DOHH2 (cell line): Measurements from ENCODE around the gene LRRC2.

Source experiments
- H3F3A ChIP-seq: fragments of 200-600 bp; sonication (generic), shearing (Covaris generic); 2 replicates; pipeline ENCODE4 v1.6.0; 2016; ENCODE audit warnings: antibody characterized with exemption, mild to moderate bottlenecking; ENCODE audit not compliant: control insufficient read depth, insufficient read depth
- H3K27ac ChIP-seq: fragments of 200-600 bp; sonication (generic); 2 replicates; pipeline ENCODE4 v1.5.1; 2014; ENCODE audit warnings: low read depth, mild to moderate bottlenecking, low read length, moderate library complexity
- H3K27me3 ChIP-seq: fragments of 200-600 bp; sonication (generic); 2 replicates; pipeline ENCODE4 v1.6.1; 2014; ENCODE audit warnings: mild to moderate bottlenecking, low read length, mixed read lengths; ENCODE audit not compliant: control insufficient read depth
- H3K36me3 ChIP-seq: fragments of 200-600 bp; sonication (generic); 2 replicates; pipeline ENCODE4 v1.6.1; 2014; ENCODE audit warnings: mild to moderate bottlenecking, low read length, moderate library complexity, mixed read lengths; ENCODE audit not compliant: control insufficient read depth
- H3K4me1 ChIP-seq: fragments of 200-600 bp; sonication (generic); 2 replicates; pipeline ENCODE4 v1.6.1; 2014; ENCODE audit warnings: mild to moderate bottlenecking, low read length, mixed read lengths; ENCODE audit not compliant: control insufficient read depth
- H3K4me2 ChIP-seq: fragments of 200-600 bp; sonication (generic); 2 replicates; pipeline ENCODE4 v1.6.0; 2014; ENCODE audit warnings: mild to moderate bottlenecking, low read length, moderate library complexity
- H3K4me3 ChIP-seq: fragments of 200-600 bp; sonication (generic); 2 replicates; pipeline ENCODE4 v1.5.1; 2014; ENCODE audit warnings: mild to moderate bottlenecking, low read length, mixed read lengths
- H3K79me2 ChIP-seq: fragments of 200-600 bp; sonication (generic); 2 replicates; pipeline ENCODE4 v1.6.1; 2014; ENCODE audit warnings: mild to moderate bottlenecking, low read length, mixed read lengths; ENCODE audit not compliant: control insufficient read depth
- H3K9me2 ChIP-seq: fragments of 200-600 bp; sonication (generic); replicated peaks from 2 replicates; pipeline ENCODE4 v1.6.1; 2014; ENCODE audit warnings: mild to moderate bottlenecking, low read length, mixed read lengths; ENCODE audit not compliant: control insufficient read depth
- H3K9me3 ChIP-seq: fragments of 200-600 bp; sonication (generic); 2 replicates; pipeline ENCODE4 v1.6.1; 2014; ENCODE audit warnings: antibody characterized with exemption, low read length, mixed read lengths; ENCODE audit not compliant: control insufficient read depth, insufficient read depth
- H4K20me1 ChIP-seq: fragments of 200-600 bp; sonication (generic); 2 replicates; pipeline ENCODE4 v1.6.0; 2014; ENCODE audit warnings: low read depth, mild to moderate bottlenecking, antibody characterized with exemption, low read length, moderate library complexity; ENCODE audit not compliant: control insufficient read depth, insufficient read depth
- CTCF ChIP-seq: fragments of 200-600 bp; sonication (generic); IDR thresholded peaks from one replicate; pipeline ENCODE4 v1.5.1; 2014; ENCODE audit warnings: antibody characterized with exemption, mild to moderate bottlenecking, low read depth, low read length; ENCODE audit not compliant: poor library complexity, severe bottlenecking
- EZH2phosphoT487 ChIP-seq: fragments of 200-600 bp; sonication (generic); IDR thresholded peaks from 2 replicates; pipeline ENCODE4 v1.6.1; 2017; ENCODE audit warnings: borderline replicate concordance, mild to moderate bottlenecking, antibody characterized with exemption, low read length, moderate library complexity, mixed read lengths

LRRC2 gene

GRCh38 chr3:46482632-46483350 lies 83.3 kb downstream of the LRRC2 start:
- no peak overlapping the region for H3K4me2 ChIP-seq
- H3F3A ChIP-seq: no peaks in the 10 kb centered on the region
- H3K9me3 ChIP-seq: no peaks in the 10 kb centered on the region
- H3K79me2 ChIP-seq: no peaks in the 10 kb centered on the region
- peaks cover 14% of the 10 kb centered on the region; the same call in 1 of the 2 replicates for H3K27me3 ChIP-seq
- no peaks in the 10 kb centered on the region for H3K4me1 ChIP-seq
- H3K36me3 ChIP-seq: no peaks in the 10 kb centered on the region
- no peak overlapping the region for H3K27ac ChIP-seq
- no peak overlapping the region for H3K4me3 ChIP-seq
- no peaks in the 10 kb centered on the region for H4K20me1 ChIP-seq
- TF ChIP-seq EZH2phosphoT487: no peak
- TF ChIP-seq CTCF: no peak
- no peaks in the 10 kb centered on the region for H3K9me2 ChIP-seq

GRCh38 chr3:46481636-46482035 lies 84.5 kb downstream of the LRRC2 start:
- H3K27ac ChIP-seq: no peak overlapping the region
- no peaks in the 10 kb centered on the region for H3K79me2 ChIP-seq
- H3K27me3 ChIP-seq: peaks cover 22% of the 10 kb centered on the region
- H3K4me3 ChIP-seq: no peak overlapping the region
- H3K4me2 ChIP-seq: no peak overlapping the region
- no peaks in the 10 kb centered on the region for H3K4me1 ChIP-seq
- TF ChIP-seq EZH2phosphoT487: no peak
- TF ChIP-seq CTCF: no peak
- no peaks in the 10 kb centered on the region for H3K9me2 ChIP-seq
- no peaks in the 10 kb centered on the region for H3K36me3 ChIP-seq
- no peaks in the 10 kb centered on the region for H3K9me3 ChIP-seq
- no peaks in the 10 kb centered on the region for H3F3A ChIP-seq
- no peaks in the 10 kb centered on the region for H4K20me1 ChIP-seq

GRCh38 chr3:46480491-46481195 lies 85.5 kb downstream of the LRRC2 start:
- no peaks in the 10 kb centered on the region for H3K4me1 ChIP-seq
- H3F3A ChIP-seq: no peaks in the 10 kb centered on the region
- H3K9me2 ChIP-seq: no peaks in the 10 kb centered on the region
- H3K4me2 ChIP-seq: no peak overlapping the region
- H3K36me3 ChIP-seq: no peaks in the 10 kb centered on the region
- no peak for TF ChIP-seq CTCF
- TF ChIP-seq EZH2phosphoT487: no peak
- no peaks in the 10 kb centered on the region for H3K9me3 ChIP-seq
- H3K27ac ChIP-seq: no peak overlapping the region
- no peak overlapping the region for H3K4me3 ChIP-seq
- H3K27me3 ChIP-seq: peaks cover 26% of the 10 kb centered on the region
- no peaks in the 10 kb centered on the region for H4K20me1 ChIP-seq
- no peaks in the 10 kb centered on the region for H3K79me2 ChIP-seq
